Endodermal cell (in vitro differentiated cells): ENCODE measurements around the gene TGIF1. TPM values are rescaled to one million over a fixed set of nuclear protein-coding genes. Genes with fewer than 3 reads are reported as not detected.

Experiments
- DNase-seq: peaks from one replicate; pipeline ENCODE4 v3.0.0-alpha.2; 2017
- H3K27ac ChIP-seq: 2 replicates; pipeline ENCODE4 v1.5.1; 2013; ENCODE audit warnings: mild to moderate bottlenecking, low read depth, low read length, moderate library complexity
- H3K27me3 ChIP-seq: 2 replicates; pipeline ENCODE4 v1.6.1; 2013; ENCODE audit warnings: mild to moderate bottlenecking, low read length, moderate library complexity; ENCODE audit not compliant: insufficient read depth, control insufficient read depth, poor library complexity, severe bottlenecking
- H3K36me3 ChIP-seq: 2 replicates; pipeline ENCODE4 v1.7.0; 2013; ENCODE audit warnings: mild to moderate bottlenecking, low read length, moderate library complexity; ENCODE audit not compliant: control insufficient read depth, insufficient read depth
- H3K4me1 ChIP-seq: one replicate; pipeline ENCODE4 v1.7.0; 2013; ENCODE audit warnings: low read length; ENCODE audit not compliant: control insufficient read depth, insufficient read depth
- H3K4me3 ChIP-seq: 2 replicates; pipeline ENCODE4 v1.5.1; 2013; ENCODE audit warnings: mild to moderate bottlenecking, low read length, moderate library complexity
- H3K9ac ChIP-seq: 2 replicates; pipeline ENCODE4 v1.6.1; 2013; ENCODE audit warnings: mild to moderate bottlenecking, low read length, moderate library complexity; ENCODE audit not compliant: poor library complexity, severe bottlenecking; ENCODE audit errors: extremely low read depth
- H3K9me3 ChIP-seq: 2 replicates; pipeline ENCODE4 v1.6.1; 2013; ENCODE audit warnings: mild to moderate bottlenecking, low read length, moderate library complexity; ENCODE audit not compliant: control insufficient read depth
- H3K27ac Mint-ChIP-seq: 2 replicates; pipeline ENCODE4 v1.8.0; 2020; ENCODE audit warnings: mixed read lengths
- H3K27me3 Mint-ChIP-seq: 2 replicates; pipeline ENCODE4 v1.8.0; 2021; ENCODE audit warnings: mild to moderate bottlenecking, mixed read lengths; ENCODE audit not compliant: insufficient read depth
- H3K36me3 Mint-ChIP-seq: 2 replicates; pipeline ENCODE4 v1.8.0; 2020; ENCODE audit warnings: low read depth, mixed read lengths
- H3K4me1 Mint-ChIP-seq: 2 replicates; pipeline ENCODE4 v1.8.0; 2020; ENCODE audit warnings: mixed read lengths
- H3K4me3 Mint-ChIP-seq: 2 replicates; pipeline ENCODE4 v1.8.0; 2020; ENCODE audit warnings: mild to moderate bottlenecking, moderate library complexity, mixed read lengths
- H3K9me3 Mint-ChIP-seq: 2 replicates; pipeline ENCODE4 v1.8.0; 2020; ENCODE audit warnings: mild to moderate bottlenecking, mixed read lengths
- WGBS, 2 experiments: methylation state at CpG; one replicate each; pipeline versions ENCODE4 v1.1.5 to v1.1.7; 2013; ENCODE audit warnings: missing lambda C conversion rate in 2 of 2, mixed read lengths in 1 of 2; ENCODE audit not compliant: insufficient coverage in 1 of 2, insufficient read length in 1 of 2; 5-methylcytosine and 5-hydroxymethylcytosine counted together
- total RNA-seq, 2 donors: library from RNA; stranded (reverse); fragmentation: NEBNext Ultra II Directional in 1 of 2; extraction: Animal tissue kit (Norgen Biotek cat#: 25700) in 1 of 2; gene quantifications; 2 replicates in 1 of 2; 3 replicates in 1 of 2; pipeline ENCODE4 v1.2.1, GENCODE V29; 2021
- TF ChIP-seq, protein P1 (sequence below): fragments of 200-600 bp; sonication (generic); conservative IDR thresholded peaks from 2 replicates; pipeline ENCODE4 v1.5.0; 2021; ENCODE audit warnings: antibody characterized with exemption, mild to moderate bottlenecking

Gene TGIF1
- total RNA-seq, 2 donors from 2014 or later, result 417 to 575 TPM

DNA sequence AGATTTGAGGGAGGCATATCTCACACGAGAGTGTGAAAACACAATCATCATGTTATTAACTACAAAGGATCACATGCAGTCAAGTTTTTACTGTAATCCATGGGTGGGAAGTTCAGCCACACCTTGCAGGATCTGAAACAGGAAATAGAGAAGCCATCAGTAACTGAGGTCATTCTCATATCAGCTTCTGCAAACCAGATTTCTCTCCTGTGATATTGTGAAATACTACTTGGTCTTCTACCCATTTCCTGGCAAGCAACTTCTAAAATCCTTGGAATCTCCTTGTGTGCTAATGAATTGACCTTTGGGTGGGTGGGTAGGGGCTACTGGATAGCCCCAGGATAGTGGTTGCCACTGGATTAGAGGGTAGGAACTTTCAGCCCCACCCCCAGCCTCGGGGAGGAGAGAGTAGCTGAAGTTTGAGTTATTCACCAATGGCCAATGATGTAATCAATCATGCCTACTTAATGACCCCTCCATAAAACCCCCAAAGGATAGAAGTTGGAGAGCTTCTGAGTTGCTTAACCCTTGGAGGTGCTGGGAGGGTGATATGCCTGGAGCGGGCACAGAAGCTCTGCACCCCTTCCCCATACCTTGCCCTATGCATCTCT, 25.6 kb upstream of the TGIF1 start:
- 88 to 100% methylated on average over 1 to 2 of the region's 3 CpGs for WGBS, 2 experiments
- Histone ChIP-seq H3K4me1 (no peaks in the 10 kb centered on the region), H3K27ac (no peak overlapping the region), H3K27me3 (no peaks in the 10 kb centered on the region), H3K4me3 (no peak overlapping the region), H3K9me3 (peaks cover 4% of the 10 kb centered on the region), H3K9ac (no peak overlapping the region), H3K36me3 (no peaks in the 10 kb centered on the region)
- no peak for DNase-seq
- no peak overlapping the region for H3K27ac Mint-ChIP-seq
- TF ChIP-seq, protein P1, sequence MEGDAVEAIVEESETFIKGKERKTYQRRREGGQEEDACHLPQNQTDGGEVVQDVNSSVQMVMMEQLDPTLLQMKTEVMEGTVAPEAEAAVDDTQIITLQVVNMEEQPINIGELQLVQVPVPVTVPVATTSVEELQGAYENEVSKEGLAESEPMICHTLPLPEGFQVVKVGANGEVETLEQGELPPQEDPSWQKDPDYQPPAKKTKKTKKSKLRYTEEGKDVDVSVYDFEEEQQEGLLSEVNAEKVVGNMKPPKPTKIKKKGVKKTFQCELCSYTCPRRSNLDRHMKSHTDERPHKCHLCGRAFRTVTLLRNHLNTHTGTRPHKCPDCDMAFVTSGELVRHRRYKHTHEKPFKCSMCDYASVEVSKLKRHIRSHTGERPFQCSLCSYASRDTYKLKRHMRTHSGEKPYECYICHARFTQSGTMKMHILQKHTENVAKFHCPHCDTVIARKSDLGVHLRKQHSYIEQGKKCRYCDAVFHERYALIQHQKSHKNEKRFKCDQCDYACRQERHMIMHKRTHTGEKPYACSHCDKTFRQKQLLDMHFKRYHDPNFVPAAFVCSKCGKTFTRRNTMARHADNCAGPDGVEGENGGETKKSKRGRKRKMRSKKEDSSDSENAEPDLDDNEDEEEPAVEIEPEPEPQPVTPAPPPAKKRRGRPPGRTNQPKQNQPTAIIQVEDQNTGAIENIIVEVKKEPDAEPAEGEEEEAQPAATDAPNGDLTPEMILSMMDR, result no peak
- no peaks in the 10 kb centered on the region for H3K36me3 Mint-ChIP-seq
- H3K4me3 Mint-ChIP-seq, result no peak overlapping the region
- no peaks in the 10 kb centered on the region for H3K9me3 Mint-ChIP-seq
- peaks cover under 1% of the 10 kb centered on the region for H3K4me1 Mint-ChIP-seq
- no peaks in the 10 kb centered on the region for H3K27me3 Mint-ChIP-seq

DNA sequence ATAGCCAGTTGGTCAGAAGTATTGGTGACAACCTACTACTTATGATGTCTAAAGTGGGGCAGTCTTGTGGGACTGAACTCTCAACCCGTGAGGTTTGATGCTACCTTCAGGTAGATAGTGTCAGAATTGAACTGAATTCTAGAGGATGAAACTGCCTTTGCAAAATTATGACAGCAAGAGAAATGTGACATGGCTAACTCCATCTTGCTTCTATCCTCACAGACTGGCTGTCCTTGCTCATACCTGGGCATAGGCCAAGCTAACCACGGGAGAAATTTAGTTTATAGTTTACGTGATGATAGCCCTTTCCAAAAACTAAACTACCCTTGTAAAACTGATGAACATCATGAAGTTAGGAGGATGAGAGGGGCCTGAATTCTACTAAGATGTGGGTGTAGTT, 24.9 kb upstream of the TGIF1 start:
- Histone ChIP-seq H3K9ac (no peak overlapping the region), H3K27ac (no peak overlapping the region), H3K27me3 (no peaks in the 10 kb centered on the region), H3K36me3 (no peaks in the 10 kb centered on the region), H3K4me1 (no peaks in the 10 kb centered on the region), H3K9me3 (peaks cover 4% of the 10 kb centered on the region), H3K4me3 (no peak overlapping the region)
- Mint-ChIP-seq H3K36me3 (no peaks in the 10 kb centered on the region), H3K27me3 (no peaks in the 10 kb centered on the region), H3K9me3 (no peaks in the 10 kb centered on the region), H3K4me3 (no peak overlapping the region), H3K27ac (no peak overlapping the region), H3K4me1 (peaks cover 3% of the 10 kb centered on the region)
- WGBS, 2 experiments, result 99 to 100% methylated on average over 1 to 3 of the region's 3 CpGs
- TF ChIP-seq, protein P1, result no peak
- no peak for DNase-seq

DNA sequence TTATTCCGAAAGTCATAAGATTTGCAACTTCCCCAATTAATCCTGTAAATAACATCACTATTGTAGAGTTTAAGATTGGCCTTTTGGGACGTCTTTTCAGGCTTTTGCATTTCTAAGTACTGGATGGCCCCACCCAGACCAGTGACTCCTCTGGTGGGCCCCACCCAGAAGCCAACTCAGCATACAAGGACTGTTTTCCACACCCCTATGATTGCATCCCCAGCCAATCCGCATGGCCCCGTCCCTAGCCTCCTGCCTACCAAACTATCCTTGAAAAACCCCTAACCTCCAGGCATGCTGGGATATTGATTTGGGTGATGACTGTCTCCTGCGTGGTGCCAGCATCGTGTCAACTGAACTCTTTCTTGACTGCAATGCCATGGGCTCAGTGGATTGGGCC, 24.5 kb upstream of the TGIF1 start:
- H3K27ac ChIP-seq, result no peak overlapping the region
- no peaks in the 10 kb centered on the region for H3K36me3 ChIP-seq
- 93 to 94% methylated on average over 2 to 6 of the region's 6 CpGs for WGBS, 2 experiments
- no peak overlapping the region for H3K27ac Mint-ChIP-seq
- no peak overlapping the region for H3K4me3 ChIP-seq
- TF ChIP-seq, protein P1, result no peak
- peaks cover 3% of the 10 kb centered on the region for H3K9me3 ChIP-seq
- peaks cover 3% of the 10 kb centered on the region for H3K4me1 Mint-ChIP-seq
- no peaks in the 10 kb centered on the region for H3K4me1 ChIP-seq
- H3K9ac ChIP-seq, result no peak overlapping the region
- H3K9me3 Mint-ChIP-seq, result no peaks in the 10 kb centered on the region
- DNase-seq, result no peak
- H3K27me3 Mint-ChIP-seq, result no peaks in the 10 kb centered on the region
- no peaks in the 10 kb centered on the region for H3K27me3 ChIP-seq
- no peaks in the 10 kb centered on the region for H3K36me3 Mint-ChIP-seq
- no peak overlapping the region for H3K4me3 Mint-ChIP-seq
